SK-N-SH (cell line): ENCODE measurements around the gene SPINT1. TPM values are rescaled to one million over a fixed set of nuclear protein-coding genes. Genes with fewer than 3 reads are reported as not detected.

Experiments
- CTCF ChIA-PET: fragments of 300-600, 350-600 bp; formaldehyde crosslinking; extraction: SDS; loops from one replicate; lab custom pipeline; 2021; lab: Yijun Ruan, JAX
- POLR2A ChIA-PET: fragments of 350-600 bp; sonication (Branson Sonifier 250); formaldehyde crosslinking; extraction: SDS; loops from one replicate; lab custom pipeline; 2020; ENCODE audit warnings: antibody characterized with exemption, inconsistent platforms; lab: Yijun Ruan, JAX
- DNase-seq: peaks from one replicate; pipeline ENCODE4 v3.0.0; 2012
- H2AFZ ChIP-seq: fragments of 200-600 bp; sonication (generic); 2 replicates; pipeline ENCODE4 v1.8.1; 2016; ENCODE audit warnings: antibody characterized with exemption, mild to moderate bottlenecking, low read depth
- H3F3A ChIP-seq: fragments of 200-600 bp; sonication (generic); replicated peaks from 2 replicates; pipeline ENCODE3; 2016; ENCODE audit warnings: antibody characterized with exemption, mild to moderate bottlenecking; ENCODE audit not compliant: insufficient read depth
- H3K27ac ChIP-seq, 2 experiments: fragments of 200-500 bp in 1 of 2; fragments of 200-600 bp in 1 of 2; sonication (Bioruptor generic) in 1 of 2; sonication (generic), shearing (Covaris generic) in 1 of 2; 2 replicates each; pipeline versions ENCODE4 v1.5.1 to v1.6.1; 2014 to 2016; ENCODE audit warnings: low read depth in 2 of 2, inconsistent platforms in 1 of 2, low read length in 1 of 2, mild to moderate bottlenecking in 1 of 2, mixed read lengths in 1 of 2
- H3K27me3 ChIP-seq: fragments of 200-600 bp; sonication (generic), shearing (Covaris generic); 2 replicates; pipeline ENCODE4 v1.6.1; 2016; ENCODE audit warnings: mixed run types; ENCODE audit not compliant: insufficient read depth
- H3K36me3 ChIP-seq, 2 experiments: fragments of 200-500 bp in 1 of 2; fragments of 200-600 bp in 1 of 2; sonication (Bioruptor generic) in 1 of 2; sonication (generic) in 1 of 2; replicated peaks in 1 of 2; 2 replicates each; pipeline versions ENCODE3 to v1.5.1; 2014 to 2016; ENCODE audit warnings: low read length in 1 of 2, mild to moderate bottlenecking in 1 of 2; ENCODE audit not compliant: insufficient read depth in 2 of 2, control insufficient read depth in 1 of 2
- H3K4me1 ChIP-seq, 2 experiments: fragments of 200-500 bp in 1 of 2; fragments of 200-600 bp in 1 of 2; sonication (Bioruptor generic) in 1 of 2; sonication (generic), shearing (Covaris generic) in 1 of 2; 2 replicates each; pipeline versions ENCODE4 v1.5.1 to v1.6.1; 2014 to 2016; ENCODE audit warnings: low read depth in 1 of 2, low read length in 1 of 2, mixed run types in 1 of 2; ENCODE audit not compliant: insufficient read depth in 2 of 2, control insufficient read depth in 1 of 2
- H3K4me2 ChIP-seq: fragments of 200-600 bp; sonication (generic), shearing (Covaris generic); 2 replicates; pipeline ENCODE4 v1.6.1; 2017; ENCODE audit warnings: mixed run types
- H3K4me3 ChIP-seq, 2 experiments: fragments of 200-500 bp in 1 of 2; fragments of 200-600 bp in 1 of 2; sonication (Bioruptor generic) in 1 of 2; sonication (generic), shearing (Covaris generic) in 1 of 2; 2 replicates each; pipeline versions ENCODE4 v1.5.1 to v1.8.1; 2014 to 2016; ENCODE audit warnings: low read depth in 2 of 2, inconsistent platforms in 1 of 2, low read length in 1 of 2, mild to moderate bottlenecking in 1 of 2, mixed read lengths in 1 of 2, moderate library complexity in 1 of 2
- H3K79me2 ChIP-seq: fragments of 200-600 bp; sonication (generic); 2 replicates; pipeline ENCODE4 v1.8.1; 2017; ENCODE audit warnings: mild to moderate bottlenecking; ENCODE audit not compliant: insufficient read depth
- H3K9ac ChIP-seq: fragments of 200-600 bp; sonication (generic); 2 replicates; pipeline ENCODE4 v1.6.1; 2017; ENCODE audit warnings: mixed run types
- H3K9me2 ChIP-seq: fragments of 200-600 bp; sonication (generic); 2 replicates; pipeline ENCODE4 v1.6.1; 2017; ENCODE audit warnings: mixed run types
- H3K9me3 ChIP-seq: fragments of 200-600 bp; sonication (generic); 2 replicates; pipeline ENCODE4 v1.6.1; 2017; ENCODE audit warnings: mixed run types, mild to moderate bottlenecking, moderate library complexity
- H4K20me1 ChIP-seq: fragments of 200-600 bp; sonication (generic); 2 replicates; pipeline ENCODE4 v1.6.1; 2017; ENCODE audit warnings: mild to moderate bottlenecking, mixed run types; ENCODE audit not compliant: insufficient read depth
- EZH2phosphoT487 ChIP-seq: fragments of 200-600 bp; sonication (generic); IDR thresholded peaks from 2 replicates; pipeline ENCODE4 v1.6.1; 2017; ENCODE audit warnings: low read depth, mixed run types, mild to moderate bottlenecking, antibody characterized with exemption, moderate library complexity, borderline replicate concordance
- FOSL2 ChIP-seq: IDR thresholded peaks from 2 replicates; pipeline ENCODE4 v1.4.0; 2012; ENCODE audit warnings: low read depth, mild to moderate bottlenecking, moderate library complexity, borderline replicate concordance
- FOXJ3 ChIP-seq: sonication (generic); formaldehyde crosslinking; IDR thresholded peaks from 2 replicates; pipeline ENCODE4 v1.5.1; 2020; ENCODE audit warnings: mild to moderate bottlenecking, missing genetic modification reagents
- IRF3 ChIP-seq: fragments of 150-350 bp; IDR thresholded peaks from 2 replicates; pipeline ENCODE4 v1.6.1; 2016; ENCODE audit warnings: mild to moderate bottlenecking, low read depth, low read length
- NRF1 ChIP-seq: IDR thresholded peaks from 2 replicates; pipeline ENCODE4 v1.6.1; 2012; ENCODE audit warnings: low read depth, mild to moderate bottlenecking, low read length
- PBX3 ChIP-seq: IDR thresholded peaks from 2 replicates; pipeline ENCODE4; 2012
- REST ChIP-seq: IDR thresholded peaks from 2 replicates; pipeline ENCODE4 v1.6.1; 2012; ENCODE audit warnings: mild to moderate bottlenecking, low read depth, low read length, moderate library complexity
- RFX5 ChIP-seq: IDR thresholded peaks from 2 replicates; pipeline ENCODE4 v1.6.1; 2012; ENCODE audit warnings: mild to moderate bottlenecking, improper control_type of control experiment, low read length
- USF1 ChIP-seq: IDR thresholded peaks from 2 replicates; pipeline ENCODE4 v1.4.0; 2012; ENCODE audit warnings: low read depth, borderline replicate concordance
- USF2 ChIP-seq: fragments of 150-350 bp; IDR thresholded peaks from 2 replicates; pipeline ENCODE4 v1.6.1; 2017; ENCODE audit warnings: antibody characterized with exemption, low read length, low read depth, borderline replicate concordance
- YY1 ChIP-seq: IDR thresholded peaks from 2 replicates; pipeline ENCODE4 v1.4.0; 2012; ENCODE audit warnings: low read depth, mild to moderate bottlenecking
- WGBS: methylation state at CpG from one replicate; pipeline ENCODE4 v1.1.6; 2017; ENCODE audit warnings: low lambda C conversion rate; 5-methylcytosine and 5-hydroxymethylcytosine counted together
- polyA plus RNA-seq, 3 experiments: library from polyadenylated mRNA; depleted of rRNA; stranded (reverse); fragments of >200 nt; gene quantifications; 2 replicates each; pipeline ENCODE4 v1.2.3, GENCODE V29; 2012

SPINT1 gene
- polyA plus RNA-seq, 1 of the 3 experiments (the other 2 are of a cell fraction) = 2.0 TPM

- CTCF ChIA-PET = interaction anchor here (1.1 to 11.1 kb wide), 4 partner anchors 16 to 31 kb away, joined by 3 to 69 read pairs (median 36); partner anchors contain the start of gene VPS18
Measured at GRCh38 chr15:40875991-40876730, 32.3 kb downstream of the SPINT1 start.

GRCh38 chr15:40877694-40878093 lies 33.8 kb downstream of the SPINT1 start:
- 42% methylated on average over 2 of the region's 2 CpGs for WGBS
- Histone ChIP-seq H3K27me3 (no peaks in the 10 kb centered on the region), H3K9me3 (no peaks in the 10 kb centered on the region), H3K4me1 (no peaks in the 10 kb centered on the region; a peak in 1 of 4 replicates), H3K79me2 (no peaks in the 10 kb centered on the region), H4K20me1 (no peaks in the 10 kb centered on the region), H3K9me2 (no peaks in the 10 kb centered on the region), H3K9ac (no peak overlapping the region), H3K36me3 (no peaks in the 10 kb centered on the region), H2AFZ (no peak overlapping the region), H3F3A (no peaks in the 10 kb centered on the region), H3K27ac (no peak overlapping the region), H3K4me2 (no peak overlapping the region), H3K4me3 (no peak overlapping the region)
- POLR2A ChIA-PET = no interaction called here
- DNase-seq = no peak
- CTCF ChIA-PET = interaction anchor here (3.4 to 11.1 kb wide), 2 partner anchors 14 to 17 kb away, joined by 16 to 69 read pairs; partner anchors contain the start of gene VPS18
- no peak for TF ChIP-seq RFX5
- TF ChIP-seq USF1 = no peak
- TF ChIP-seq PBX3 = no peak
- TF ChIP-seq YY1 = no peak
- no peak for TF ChIP-seq EZH2phosphoT487
- no peak for TF ChIP-seq USF2
- no peak for TF ChIP-seq NRF1

More at GRCh38 chr15:40875991-40876730, 32.3 kb downstream of the SPINT1 start:
- Histone ChIP-seq H3K36me3 (no peaks in the 10 kb centered on the region), H3K4me2 (no peak overlapping the region), H2AFZ (no peak overlapping the region), H4K20me1 (no peaks in the 10 kb centered on the region), H3F3A (no peaks in the 10 kb centered on the region), H3K9me3 (no peaks in the 10 kb centered on the region), H3K27me3 (no peaks in the 10 kb centered on the region), H3K27ac (no peak overlapping the region), H3K4me1 (no peaks in the 10 kb centered on the region; a peak in 1 of 4 replicates), H3K79me2 (no peaks in the 10 kb centered on the region), H3K9me2 (no peaks in the 10 kb centered on the region), H3K4me3 (no peak overlapping the region), H3K9ac (no peak overlapping the region)
- POLR2A ChIA-PET = no interaction called here
- TF ChIP-seq FOXJ3 (CRISPR knock-in tag) (no peak), FOSL2 (no peak), REST (no peak), IRF3 (no peak)
- WGBS = 87% methylated on average over 6 of the region's 6 CpGs
- DNase-seq = no peak
